HL-60 (cell line): ENCODE results near the gene SMAD2.

Source experiments
- DNase-seq, 2 experiments: peaks; one replicate each; pipeline ENCODE4 v3.0.0-alpha.2; 2010 to 2020; ENCODE audit warnings: low read depth in 1 of 2, low spot score in 1 of 2
- H3K27ac ChIP-seq: fragments of 250-450 bp; sonication (Bioruptor Pico); replicated peaks from 2 replicates; pipeline ENCODE4 v1.5.1; 2020; ENCODE audit warnings: mild to moderate bottlenecking, moderate library complexity
- H3K27me3 ChIP-seq: fragments of 250-450 bp; sonication (Bioruptor Pico); 2 replicates; pipeline ENCODE4 v1.5.1; 2021; ENCODE audit warnings: mild to moderate bottlenecking, moderate library complexity; ENCODE audit not compliant: insufficient read depth, poor library complexity, severe bottlenecking
- H3K4me3 ChIP-seq: replicated peaks from 2 replicates; pipeline ENCODE4 v1.5.1; 2011; ENCODE audit warnings: mild to moderate bottlenecking, control low read depth, low read length; ENCODE audit not compliant: insufficient read depth
- CTCF ChIP-seq: IDR thresholded peaks from one replicate; pipeline ENCODE4 v1.5.1; 2011; ENCODE audit warnings: low read length, control low read depth, inconsistent platforms; ENCODE audit not compliant: insufficient read depth
- GABPA ChIP-seq: IDR thresholded peaks from 2 replicates; pipeline ENCODE4 v1.6.1; 2012; ENCODE audit warnings: low read depth
- POLR2AphosphoS5 ChIP-seq: IDR thresholded peaks from 2 replicates; pipeline ENCODE4 v1.6.1; 2012; ENCODE audit warnings: low read depth
- SPI1 ChIP-seq: IDR thresholded peaks from 2 replicates; pipeline ENCODE4 v1.6.1; 2012; ENCODE audit warnings: low read depth, mild to moderate bottlenecking, borderline replicate concordance
- TF ChIP-seq, protein P1 (sequence below): IDR thresholded peaks from 2 replicates; pipeline ENCODE4 v1.6.1; 2012; ENCODE audit warnings: low read depth; ENCODE audit not compliant: insufficient replicate concordance

The SMAD2 gene

DNA sequence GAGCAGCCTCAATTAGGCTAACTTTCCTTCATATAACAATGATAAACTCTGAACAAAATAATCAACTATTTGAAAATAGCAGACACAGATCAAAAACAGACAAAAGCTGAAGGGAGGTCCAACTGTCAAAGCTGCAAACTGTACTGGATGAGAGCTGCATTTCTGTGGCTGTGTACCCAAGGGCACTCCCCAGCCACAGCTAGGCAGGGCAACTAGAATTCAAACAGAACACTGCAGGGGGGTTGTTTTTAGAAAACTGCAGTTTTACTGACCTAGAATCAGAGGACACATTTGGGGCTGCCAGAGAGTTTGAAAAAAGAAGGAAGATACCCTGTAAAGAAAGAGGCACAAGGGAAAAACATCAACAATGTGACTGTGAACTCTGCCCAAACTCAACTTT, 56.8 kb downstream of the SMAD2 start:
- DNase-seq = no peak
- no peaks in the 10 kb centered on the region for H3K27me3 ChIP-seq
- H3K27ac ChIP-seq = no peak overlapping the region
- H3K4me3 ChIP-seq = no peak overlapping the region
- no peak for TF ChIP-seq GABPA
- TF ChIP-seq POLR2AphosphoS5 = no peak
- no peak for TF ChIP-seq CTCF
- no peak for TF ChIP-seq SPI1
- TF ChIP-seq, protein P1, sequence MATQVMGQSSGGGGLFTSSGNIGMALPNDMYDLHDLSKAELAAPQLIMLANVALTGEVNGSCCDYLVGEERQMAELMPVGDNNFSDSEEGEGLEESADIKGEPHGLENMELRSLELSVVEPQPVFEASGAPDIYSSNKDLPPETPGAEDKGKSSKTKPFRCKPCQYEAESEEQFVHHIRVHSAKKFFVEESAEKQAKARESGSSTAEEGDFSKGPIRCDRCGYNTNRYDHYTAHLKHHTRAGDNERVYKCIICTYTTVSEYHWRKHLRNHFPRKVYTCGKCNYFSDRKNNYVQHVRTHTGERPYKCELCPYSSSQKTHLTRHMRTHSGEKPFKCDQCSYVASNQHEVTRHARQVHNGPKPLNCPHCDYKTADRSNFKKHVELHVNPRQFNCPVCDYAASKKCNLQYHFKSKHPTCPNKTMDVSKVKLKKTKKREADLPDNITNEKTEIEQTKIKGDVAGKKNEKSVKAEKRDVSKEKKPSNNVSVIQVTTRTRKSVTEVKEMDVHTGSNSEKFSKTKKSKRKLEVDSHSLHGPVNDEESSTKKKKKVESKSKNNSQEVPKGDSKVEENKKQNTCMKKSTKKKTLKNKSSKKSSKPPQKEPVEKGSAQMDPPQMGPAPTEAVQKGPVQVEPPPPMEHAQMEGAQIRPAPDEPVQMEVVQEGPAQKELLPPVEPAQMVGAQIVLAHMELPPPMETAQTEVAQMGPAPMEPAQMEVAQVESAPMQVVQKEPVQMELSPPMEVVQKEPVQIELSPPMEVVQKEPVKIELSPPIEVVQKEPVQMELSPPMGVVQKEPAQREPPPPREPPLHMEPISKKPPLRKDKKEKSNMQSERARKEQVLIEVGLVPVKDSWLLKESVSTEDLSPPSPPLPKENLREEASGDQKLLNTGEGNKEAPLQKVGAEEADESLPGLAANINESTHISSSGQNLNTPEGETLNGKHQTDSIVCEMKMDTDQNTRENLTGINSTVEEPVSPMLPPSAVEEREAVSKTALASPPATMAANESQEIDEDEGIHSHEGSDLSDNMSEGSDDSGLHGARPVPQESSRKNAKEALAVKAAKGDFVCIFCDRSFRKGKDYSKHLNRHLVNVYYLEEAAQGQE = no peak

DNA sequence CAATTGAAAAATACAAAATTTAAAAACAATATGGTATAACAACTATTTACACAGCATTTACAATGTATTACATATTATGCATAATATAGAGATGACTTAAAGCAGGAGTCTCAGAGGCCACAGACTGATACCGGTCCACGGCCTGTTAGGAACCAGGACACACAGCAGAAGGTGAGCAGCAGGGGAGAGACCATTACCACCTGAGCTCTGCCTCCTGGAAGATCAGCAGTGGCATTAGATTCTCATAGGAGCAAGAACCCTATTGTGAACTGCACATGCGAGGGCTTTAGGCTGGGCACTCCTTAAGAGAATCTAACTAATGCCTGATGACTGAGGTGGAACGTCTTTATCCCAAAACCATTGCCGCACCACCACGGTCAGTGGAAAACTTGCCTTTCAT, 58.0 kb downstream of the SMAD2 start:
- Histone ChIP-seq H3K27me3 (no peaks in the 10 kb centered on the region), H3K27ac (no peak overlapping the region), H3K4me3 (no peak overlapping the region)
- DNase-seq = no peak
- TF ChIP-seq SPI1 (no peak), CTCF (no peak), GABPA (no peak), POLR2AphosphoS5 (no peak)
- TF ChIP-seq, protein P1 = no peak

DNA sequence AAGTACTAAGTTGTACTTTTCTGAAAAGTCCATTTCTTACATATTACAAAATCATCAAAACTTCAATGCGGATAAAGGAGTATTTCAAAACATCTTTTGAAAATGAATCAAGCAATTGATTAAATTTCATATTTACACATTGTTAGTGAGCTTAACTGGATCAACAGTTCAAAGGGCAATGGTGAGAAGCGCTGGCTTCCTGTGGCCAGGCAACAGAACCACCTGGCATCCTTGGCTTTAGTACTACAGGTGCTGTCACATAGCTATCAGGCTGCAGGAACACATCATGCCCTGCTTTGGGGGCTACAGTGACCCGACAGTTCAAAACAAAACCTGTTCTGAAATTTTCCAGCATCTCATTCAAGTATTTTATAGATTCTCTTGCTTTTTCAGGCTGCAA, 59.2 kb downstream of the SMAD2 start:
- DNase-seq = no peak

More for the DNA sequence above, 59.2 kb downstream of the SMAD2 start:
- H3K27ac ChIP-seq = no peak overlapping the region
- H3K27me3 ChIP-seq = no peaks in the 10 kb centered on the region
- H3K4me3 ChIP-seq = no peak overlapping the region
- TF ChIP-seq SPI1 (no peak), POLR2AphosphoS5 (no peak), GABPA (no peak), CTCF (no peak)
- TF ChIP-seq, protein P1 = no peak
